ENCODE data around the gene ZNF775. TPM values are rescaled to one million over a fixed set of nuclear protein-coding genes. Genes with fewer than 3 reads are reported as not detected.

Gene ZNF775
- total and polyA plus RNA-seq, 2 of the 13 experiments (the other 11 are each of a cell fraction or from before 2014, with no cell fraction given) = 3.1 to 3.2 TPM

DNA sequence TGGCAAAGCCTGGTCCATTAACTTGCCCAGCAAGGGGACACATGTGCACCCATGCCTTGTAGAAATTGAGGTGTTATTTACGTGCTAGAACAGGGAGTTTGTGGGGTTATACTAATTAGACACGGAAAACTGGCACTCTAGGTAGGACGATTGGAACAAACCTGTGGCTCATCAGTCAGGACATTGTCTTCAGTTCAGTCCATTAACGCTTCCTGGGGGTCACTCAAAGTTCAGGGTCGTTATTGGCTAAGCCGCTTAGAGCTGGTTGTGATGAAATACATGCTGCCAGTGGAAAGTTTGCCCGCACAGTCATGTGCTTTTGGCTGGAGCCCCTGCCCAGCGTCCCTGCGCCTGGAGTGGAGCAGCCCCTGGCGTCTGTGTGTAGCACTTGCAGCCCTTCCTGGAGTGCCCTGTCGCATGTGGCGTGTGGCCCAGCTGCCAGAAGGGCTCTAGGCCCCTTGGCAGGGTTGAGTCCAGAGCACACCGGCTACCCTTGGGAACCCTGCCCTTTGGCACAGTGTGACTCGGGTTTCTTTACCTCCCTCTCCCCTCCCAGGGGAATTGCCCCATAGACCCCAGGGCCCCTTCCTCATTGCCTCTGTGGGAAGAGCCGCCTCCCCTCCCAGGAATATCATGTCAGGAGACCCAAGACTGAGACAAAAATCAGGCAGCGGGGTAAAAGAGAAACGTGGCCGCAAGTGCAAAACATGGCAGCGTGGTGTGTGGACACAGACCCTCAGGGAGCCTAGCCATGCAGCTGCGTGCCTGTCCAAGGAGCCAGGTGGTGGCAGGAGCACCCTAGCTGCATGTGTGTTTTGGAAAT lies 9.8 kb downstream of the ZNF775 start (continued):
- peak; percentile 78 for TF ChIP-seq ETV5 (CRISPR knock-in tag; IDR thresholded peaks at IDR 0.05; ENCODE audit: borderline replicate concordance)
- no peak for TF ChIP-seq PCBP1 (IDR thresholded peaks at IDR 0.05; ENCODE audit: borderline replicate concordance, low read depth, low read length)
- TF ChIP-seq, protein P1, sequence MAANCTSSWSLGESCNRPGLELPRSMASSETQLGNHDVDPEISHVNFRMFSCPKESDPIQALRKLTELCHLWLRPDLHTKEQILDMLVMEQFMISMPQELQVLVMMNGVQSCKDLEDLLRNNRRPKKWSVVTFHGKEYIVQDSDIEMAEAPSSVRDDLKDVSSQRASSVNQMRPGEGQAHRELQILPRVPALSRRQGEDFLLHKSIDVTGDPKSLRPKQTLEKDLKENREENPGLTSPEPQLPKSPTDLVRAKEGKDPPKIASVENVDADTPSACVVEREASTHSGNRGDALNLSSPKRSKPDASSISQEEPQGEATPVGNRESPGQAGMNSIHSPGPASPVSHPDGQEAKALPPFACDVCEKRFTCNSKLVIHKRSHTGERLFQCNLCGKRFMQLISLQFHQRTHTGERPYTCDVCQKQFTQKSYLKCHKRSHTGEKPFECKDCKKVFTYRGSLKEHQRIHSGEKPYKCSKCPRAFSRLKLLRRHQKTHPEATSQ (CRISPR knock-in tag; IDR thresholded peaks at IDR 0.05; ENCODE audit: borderline replicate concordance) = peak; percentile 75; the same call in 1 of the 2 replicates
- TF ChIP-seq, protein P2, sequence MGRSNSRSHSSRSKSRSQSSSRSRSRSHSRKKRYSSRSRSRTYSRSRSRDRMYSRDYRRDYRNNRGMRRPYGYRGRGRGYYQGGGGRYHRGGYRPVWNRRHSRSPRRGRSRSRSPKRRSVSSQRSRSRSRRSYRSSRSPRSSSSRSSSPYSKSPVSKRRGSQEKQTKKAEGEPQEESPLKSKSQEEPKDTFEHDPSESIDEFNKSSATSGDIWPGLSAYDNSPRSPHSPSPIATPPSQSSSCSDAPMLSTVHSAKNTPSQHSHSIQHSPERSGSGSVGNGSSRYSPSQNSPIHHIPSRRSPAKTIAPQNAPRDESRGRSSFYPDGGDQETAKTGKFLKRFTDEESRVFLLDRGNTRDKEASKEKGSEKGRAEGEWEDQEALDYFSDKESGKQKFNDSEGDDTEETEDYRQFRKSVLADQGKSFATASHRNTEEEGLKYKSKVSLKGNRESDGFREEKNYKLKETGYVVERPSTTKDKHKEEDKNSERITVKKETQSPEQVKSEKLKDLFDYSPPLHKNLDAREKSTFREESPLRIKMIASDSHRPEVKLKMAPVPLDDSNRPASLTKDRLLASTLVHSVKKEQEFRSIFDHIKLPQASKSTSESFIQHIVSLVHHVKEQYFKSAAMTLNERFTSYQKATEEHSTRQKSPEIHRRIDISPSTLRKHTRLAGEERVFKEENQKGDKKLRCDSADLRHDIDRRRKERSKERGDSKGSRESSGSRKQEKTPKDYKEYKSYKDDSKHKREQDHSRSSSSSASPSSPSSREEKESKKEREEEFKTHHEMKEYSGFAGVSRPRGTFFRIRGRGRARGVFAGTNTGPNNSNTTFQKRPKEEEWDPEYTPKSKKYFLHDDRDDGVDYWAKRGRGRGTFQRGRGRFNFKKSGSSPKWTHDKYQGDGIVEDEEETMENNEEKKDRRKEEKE (IDR thresholded peaks at IDR 0.05) = no peak
- no peak for TF ChIP-seq ZNF775 (CRISPR knock-in tag; IDR thresholded peaks at IDR 0.05; ENCODE audit: borderline replicate concordance)
- peak; percentile 83 for TF ChIP-seq NR2F2 (IDR thresholded peaks at IDR 0.05; ENCODE audit: borderline replicate concordance, low read depth)
- TF ChIP-seq ATF7 (IDR thresholded peaks at IDR 0.05) = no peak
- no peak for TF ChIP-seq ATF7 (CRISPR knock-in tag; IDR thresholded peaks at IDR 0.05)
- TF ChIP-seq ZNF614 (CRISPR knock-in tag; IDR thresholded peaks at IDR 0.05; ENCODE audit: borderline replicate concordance) = peak; percentile 73; the same call in 1 of the 2 replicates
- no peak for TF ChIP-seq ZC3H13 (CRISPR knock-in tag; IDR thresholded peaks at IDR 0.05)
- no peak for TF ChIP-seq KAT2B (IDR thresholded peaks at IDR 0.05; ENCODE audit: borderline replicate concordance, low read depth, low read length)
- TF ChIP-seq, protein P3, sequence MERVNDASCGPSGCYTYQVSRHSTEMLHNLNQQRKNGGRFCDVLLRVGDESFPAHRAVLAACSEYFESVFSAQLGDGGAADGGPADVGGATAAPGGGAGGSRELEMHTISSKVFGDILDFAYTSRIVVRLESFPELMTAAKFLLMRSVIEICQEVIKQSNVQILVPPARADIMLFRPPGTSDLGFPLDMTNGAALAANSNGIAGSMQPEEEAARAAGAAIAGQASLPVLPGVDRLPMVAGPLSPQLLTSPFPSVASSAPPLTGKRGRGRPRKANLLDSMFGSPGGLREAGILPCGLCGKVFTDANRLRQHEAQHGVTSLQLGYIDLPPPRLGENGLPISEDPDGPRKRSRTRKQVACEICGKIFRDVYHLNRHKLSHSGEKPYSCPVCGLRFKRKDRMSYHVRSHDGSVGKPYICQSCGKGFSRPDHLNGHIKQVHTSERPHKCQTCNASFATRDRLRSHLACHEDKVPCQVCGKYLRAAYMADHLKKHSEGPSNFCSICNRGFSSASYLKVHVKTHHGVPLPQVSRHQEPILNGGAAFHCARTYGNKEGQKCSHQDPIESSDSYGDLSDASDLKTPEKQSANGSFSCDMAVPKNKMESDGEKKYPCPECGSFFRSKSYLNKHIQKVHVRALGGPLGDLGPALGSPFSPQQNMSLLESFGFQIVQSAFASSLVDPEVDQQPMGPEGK (CRISPR knock-in tag; IDR thresholded peaks at IDR 0.05) = peak; percentile 83
- no peak for TF ChIP-seq CENPX (CRISPR knock-in tag; IDR thresholded peaks at IDR 0.05)
- TF ChIP-seq, protein P4, sequence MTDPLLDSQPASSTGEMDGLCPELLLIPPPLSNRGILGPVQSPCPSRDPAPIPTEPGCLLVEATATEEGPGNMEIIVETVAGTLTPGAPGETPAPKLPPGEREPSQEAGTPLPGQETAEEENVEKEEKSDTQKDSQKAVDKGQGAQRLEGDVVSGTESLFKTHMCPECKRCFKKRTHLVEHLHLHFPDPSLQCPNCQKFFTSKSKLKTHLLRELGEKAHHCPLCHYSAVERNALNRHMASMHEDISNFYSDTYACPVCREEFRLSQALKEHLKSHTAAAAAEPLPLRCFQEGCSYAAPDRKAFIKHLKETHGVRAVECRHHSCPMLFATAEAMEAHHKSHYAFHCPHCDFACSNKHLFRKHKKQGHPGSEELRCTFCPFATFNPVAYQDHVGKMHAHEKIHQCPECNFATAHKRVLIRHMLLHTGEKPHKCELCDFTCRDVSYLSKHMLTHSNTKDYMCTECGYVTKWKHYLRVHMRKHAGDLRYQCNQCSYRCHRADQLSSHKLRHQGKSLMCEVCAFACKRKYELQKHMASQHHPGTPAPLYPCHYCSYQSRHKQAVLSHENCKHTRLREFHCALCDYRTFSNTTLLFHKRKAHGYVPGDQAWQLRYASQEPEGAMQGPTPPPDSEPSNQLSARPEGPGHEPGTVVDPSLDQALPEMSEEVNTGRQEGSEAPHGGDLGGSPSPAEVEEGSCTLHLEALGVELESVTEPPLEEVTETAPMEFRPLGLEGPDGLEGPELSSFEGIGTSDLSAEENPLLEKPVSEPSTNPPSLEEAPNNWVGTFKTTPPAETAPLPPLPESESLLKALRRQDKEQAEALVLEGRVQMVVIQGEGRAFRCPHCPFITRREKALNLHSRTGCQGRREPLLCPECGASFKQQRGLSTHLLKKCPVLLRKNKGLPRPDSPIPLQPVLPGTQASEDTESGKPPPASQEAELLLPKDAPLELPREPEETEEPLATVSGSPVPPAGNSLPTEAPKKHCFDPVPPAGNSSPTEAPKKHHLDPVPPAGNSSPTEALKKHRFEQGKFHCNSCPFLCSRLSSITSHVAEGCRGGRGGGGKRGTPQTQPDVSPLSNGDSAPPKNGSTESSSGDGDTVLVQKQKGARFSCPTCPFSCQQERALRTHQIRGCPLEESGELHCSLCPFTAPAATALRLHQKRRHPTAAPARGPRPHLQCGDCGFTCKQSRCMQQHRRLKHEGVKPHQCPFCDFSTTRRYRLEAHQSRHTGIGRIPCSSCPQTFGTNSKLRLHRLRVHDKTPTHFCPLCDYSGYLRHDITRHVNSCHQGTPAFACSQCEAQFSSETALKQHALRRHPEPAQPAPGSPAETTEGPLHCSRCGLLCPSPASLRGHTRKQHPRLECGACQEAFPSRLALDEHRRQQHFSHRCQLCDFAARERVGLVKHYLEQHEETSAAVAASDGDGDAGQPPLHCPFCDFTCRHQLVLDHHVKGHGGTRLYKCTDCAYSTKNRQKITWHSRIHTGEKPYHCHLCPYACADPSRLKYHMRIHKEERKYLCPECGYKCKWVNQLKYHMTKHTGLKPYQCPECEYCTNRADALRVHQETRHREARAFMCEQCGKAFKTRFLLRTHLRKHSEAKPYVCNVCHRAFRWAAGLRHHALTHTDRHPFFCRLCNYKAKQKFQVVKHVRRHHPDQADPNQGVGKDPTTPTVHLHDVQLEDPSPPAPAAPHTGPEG (CRISPR knock-in tag; IDR thresholded peaks at IDR 0.05) = peak; percentile 74; the same call in 1 of the 2 replicates
- TF ChIP-seq ZNF766 (CRISPR knock-in tag; IDR thresholded peaks at IDR 0.05; ENCODE audit: borderline replicate concordance) = peak; percentile 92
